Measurements from ENCODE around the gene PSMD1.

- TF ChIP-seq CTCF (IDR thresholded peaks at IDR 0.05; ENCODE audit: low read depth, low read length) (no peak), POLR2A (IDR thresholded peaks at IDR 0.05; ENCODE audit: extremely low read depth, insufficient read length) (no peak), MAX (IDR thresholded peaks at IDR 0.05; ENCODE audit: low read depth, low read length) (no peak)
These were observed 15.5 kb upstream of the PSMD1 start for GRCh38 chr2:231041061-231041689.

Data from NB4 (cell line).